ENCODE results near the gene ZNF283.

GRCh38 chr19:43797556-43797955, 29.6 kb upstream of the ZNF283 start:
- TF ChIP-seq CTCF (IDR thresholded peaks at IDR 0.05) (no peak), EZH2 (IDR thresholded peaks at IDR 0.05; ENCODE audit: borderline replicate concordance, insufficient read depth, low read depth, low read length, poor library complexity, severe bottlenecking) (no peak)
